Mucosa of descending colon (tissue), 3 donors: ENCODE results near the gene MIPOL1. TPM values are rescaled to one million over a fixed set of nuclear protein-coding genes. Genes with fewer than 3 reads are reported as not detected.

Experiments
- ATAC-seq: fragments of 200-7000 bp; cut with Tn5 transposase; one replicate; pipeline ENCODE4 v1.9.1; 2020; ENCODE audit warnings: mild to moderate bottlenecking, moderate library complexity
- DNase-seq, 3 donors: peaks; one replicate each; pipeline ENCODE4 v3.0.0-alpha.2; 2020
- H3K36me3 ChIP-seq: fragments of 200-600 bp; one replicate; pipeline ENCODE4 v1.8.0; 2021; ENCODE audit warnings: low read depth, mild to moderate bottlenecking
- H3K4me1 ChIP-seq: fragments of 200-600 bp; one replicate; pipeline ENCODE4 v1.8.0; 2021; ENCODE audit warnings: low read depth, mild to moderate bottlenecking
- H3K4me3 ChIP-seq: fragments of 200-600 bp; one replicate; pipeline ENCODE4 v1.8.0; 2021; ENCODE audit warnings: mild to moderate bottlenecking
- H3K9me3 ChIP-seq: fragments of 200-600 bp; one replicate; pipeline ENCODE4 v1.8.0; 2021; ENCODE audit warnings: mild to moderate bottlenecking
- intact Hi-C, 2 donors: fragments of 100-400 bp; cut with DNase I in 1 of 2; cut with micrococcal nuclease in 1 of 2; formaldehyde crosslinking; loops; one replicate each; pipeline versions ENCODE4 v1.11.0 to v1.11.1; 2022; cut with DNase I, micrococcal nuclease
- total RNA-seq, 3 donors: library from RNA; stranded (reverse); fragmentation: NEBNext Ultra II Directional in 2 of 3; extraction: Animal tissue kit (Norgen Biotek cat#: 25700) in 2 of 3; gene quantifications; one replicate each; pipeline versions ENCODE4 v1.2.1 to v1.2.4, GENCODE V29; 2021 to 2023
- TF ChIP-seq, protein P1 (sequence below): fragments of 200-600 bp; IDR thresholded peaks from one replicate; pipeline ENCODE4 v1.8.0; 2022; ENCODE audit warnings: antibody characterized with exemption, mild to moderate bottlenecking
- donor health status: DM: no; HTN: no; CAD: no; lungs with moderate emphysema.
- donor health status: DM: no; HTN: no; CAD: no.
- donor health status: DM: no; HTN: yes; CAD: no.

Gene MIPOL1
- total RNA-seq, 3 donors from 2014 or later, result 5.5 to 12.0 (median 11.7) TPM

DNA sequence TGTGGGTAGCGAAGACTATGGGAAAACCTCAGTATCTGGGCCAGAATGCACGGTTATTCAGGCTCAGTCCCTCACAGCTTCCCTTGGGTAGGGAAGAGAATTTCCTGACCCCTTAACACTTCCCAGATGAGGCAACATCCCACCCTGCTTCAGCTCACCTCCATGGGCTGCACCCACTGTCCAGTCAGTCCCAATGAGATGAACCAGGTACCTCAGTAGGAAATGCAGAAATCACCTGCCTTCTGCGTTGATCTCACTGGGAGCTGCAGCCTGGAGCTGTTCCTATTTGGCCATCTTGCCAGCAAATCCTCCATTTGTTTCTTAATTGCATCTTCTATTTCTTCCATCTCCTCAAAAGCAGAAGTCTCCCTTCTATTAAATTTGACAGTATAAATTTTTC lies 292.9 kb downstream of the MIPOL1 start:
- H3K36me3 ChIP-seq, result no peaks in the 10 kb centered on the region

DNA sequence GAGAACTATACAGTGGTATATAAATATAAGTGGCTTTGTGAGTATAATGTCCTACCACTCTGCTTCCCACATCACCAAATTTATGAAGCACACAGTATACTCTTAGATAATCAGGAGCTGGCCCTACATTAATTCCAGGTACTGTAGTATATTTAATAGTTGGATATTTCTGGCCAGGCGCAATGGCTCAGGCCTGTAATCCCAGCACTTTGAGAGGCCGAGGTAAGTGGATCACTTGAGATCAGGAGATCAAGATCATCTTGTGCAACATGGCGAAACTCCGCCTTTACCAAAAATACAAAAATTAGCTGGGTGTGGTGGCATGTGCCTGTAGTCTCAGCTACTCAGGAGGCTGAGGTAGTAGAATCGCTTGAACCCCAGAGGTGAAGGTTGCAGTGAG lies 293.3 kb downstream of the MIPOL1 start:
- Histone ChIP-seq H3K36me3 (no peaks in the 10 kb centered on the region), H3K4me1 (no peaks in the 10 kb centered on the region), H3K9me3 (peaks cover 2% of the 10 kb centered on the region), H3K4me3 (no peak overlapping the region)
- no peak for DNase-seq
- TF ChIP-seq, protein P1, sequence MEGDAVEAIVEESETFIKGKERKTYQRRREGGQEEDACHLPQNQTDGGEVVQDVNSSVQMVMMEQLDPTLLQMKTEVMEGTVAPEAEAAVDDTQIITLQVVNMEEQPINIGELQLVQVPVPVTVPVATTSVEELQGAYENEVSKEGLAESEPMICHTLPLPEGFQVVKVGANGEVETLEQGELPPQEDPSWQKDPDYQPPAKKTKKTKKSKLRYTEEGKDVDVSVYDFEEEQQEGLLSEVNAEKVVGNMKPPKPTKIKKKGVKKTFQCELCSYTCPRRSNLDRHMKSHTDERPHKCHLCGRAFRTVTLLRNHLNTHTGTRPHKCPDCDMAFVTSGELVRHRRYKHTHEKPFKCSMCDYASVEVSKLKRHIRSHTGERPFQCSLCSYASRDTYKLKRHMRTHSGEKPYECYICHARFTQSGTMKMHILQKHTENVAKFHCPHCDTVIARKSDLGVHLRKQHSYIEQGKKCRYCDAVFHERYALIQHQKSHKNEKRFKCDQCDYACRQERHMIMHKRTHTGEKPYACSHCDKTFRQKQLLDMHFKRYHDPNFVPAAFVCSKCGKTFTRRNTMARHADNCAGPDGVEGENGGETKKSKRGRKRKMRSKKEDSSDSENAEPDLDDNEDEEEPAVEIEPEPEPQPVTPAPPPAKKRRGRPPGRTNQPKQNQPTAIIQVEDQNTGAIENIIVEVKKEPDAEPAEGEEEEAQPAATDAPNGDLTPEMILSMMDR, result no peak
- no peak for ATAC-seq
- intact Hi-C loops, result no loop called here

More for the DNA sequence above, 292.9 kb downstream of the MIPOL1 start:
- H3K4me3 ChIP-seq, result no peak overlapping the region
- ATAC-seq (no peak), DNase-seq (no peak)
- TF ChIP-seq, protein P1, result no peak
- intact Hi-C loops, result no loop called here
- peaks cover 2% of the 10 kb centered on the region for H3K9me3 ChIP-seq
- no peaks in the 10 kb centered on the region for H3K4me1 ChIP-seq

DNA sequence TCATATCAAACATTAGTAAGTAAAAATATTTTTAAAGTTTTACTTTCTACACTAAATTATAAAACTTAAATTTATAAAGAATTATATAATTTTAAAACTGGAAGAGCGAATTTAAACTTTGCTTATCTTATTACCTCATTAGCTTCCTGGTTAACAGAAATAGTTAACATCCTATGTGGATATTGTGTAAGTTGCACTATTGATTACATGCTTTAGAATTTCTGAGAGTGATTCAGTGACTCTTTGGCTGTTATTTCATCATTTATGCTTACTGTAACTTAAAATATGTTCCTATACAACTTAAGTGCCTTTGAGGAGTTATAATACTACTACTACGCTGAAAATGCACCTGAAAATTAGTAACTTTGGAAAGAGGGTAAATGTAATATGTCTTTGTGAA lies 295.9 kb downstream of the MIPOL1 start:
- Histone ChIP-seq H3K9me3 (no peaks in the 10 kb centered on the region), H3K36me3 (no peaks in the 10 kb centered on the region), H3K4me3 (no peak overlapping the region), H3K4me1 (no peaks in the 10 kb centered on the region)
- TF ChIP-seq, protein P1, result no peak
- no peak for ATAC-seq
- intact Hi-C loops, result no loop called here
- no peak for DNase-seq

DNA sequence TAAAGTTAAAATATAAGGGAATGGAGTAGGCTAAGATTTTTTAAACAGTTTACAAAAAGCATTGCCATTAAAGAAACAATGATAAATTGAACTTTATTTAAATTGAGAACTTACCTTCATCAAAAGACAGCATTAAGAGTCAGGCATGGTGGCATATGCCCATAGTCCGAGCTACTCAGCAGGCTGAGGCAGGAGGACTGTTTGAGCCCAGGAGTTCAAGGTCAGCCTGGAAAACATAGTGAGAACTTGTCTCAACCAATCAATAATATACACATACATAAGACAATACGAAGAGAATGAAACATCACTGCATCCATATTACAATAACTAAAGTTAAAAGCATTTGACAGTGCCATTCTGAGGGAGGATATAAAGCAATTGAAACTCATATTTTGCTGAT lies 299.7 kb downstream of the MIPOL1 start:
- no peaks in the 10 kb centered on the region for H3K9me3 ChIP-seq
- H3K36me3 ChIP-seq, result no peaks in the 10 kb centered on the region
- no peak overlapping the region for H3K4me3 ChIP-seq
- TF ChIP-seq, protein P1, result no peak
- no peak for ATAC-seq
- intact Hi-C loops, result no loop called here
- DNase-seq, result no peak
- H3K4me1 ChIP-seq, result no peaks in the 10 kb centered on the region

DNA sequence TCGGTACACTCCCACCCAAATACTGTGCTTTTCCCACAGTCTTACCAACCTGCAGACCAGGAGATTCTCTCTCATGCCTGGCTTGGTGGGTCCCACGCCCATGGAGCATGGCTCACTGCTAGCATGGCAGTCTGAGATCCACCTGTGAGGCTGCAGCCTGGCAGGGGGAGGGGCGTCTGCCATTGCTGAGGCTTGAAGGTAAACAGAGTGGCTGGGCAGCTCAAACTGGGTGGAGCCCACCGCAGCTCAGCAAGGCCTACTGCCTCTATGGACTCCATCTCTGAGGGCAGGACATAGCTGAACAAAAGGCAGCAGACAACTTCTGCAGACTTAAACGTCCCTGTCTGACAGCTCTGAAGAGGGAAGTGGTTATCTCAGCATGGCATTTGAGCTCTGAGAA lies 304.1 kb downstream of the MIPOL1 start:
- H3K9me3 ChIP-seq, result no peaks in the 10 kb centered on the region
- H3K36me3 ChIP-seq, result no peaks in the 10 kb centered on the region
- H3K4me3 ChIP-seq, result no peak overlapping the region
- TF ChIP-seq, protein P1, result no peak
- no peaks in the 10 kb centered on the region for H3K4me1 ChIP-seq
- ATAC-seq, result no peak
- no peak for DNase-seq
- intact Hi-C loops, result no loop called here

DNA sequence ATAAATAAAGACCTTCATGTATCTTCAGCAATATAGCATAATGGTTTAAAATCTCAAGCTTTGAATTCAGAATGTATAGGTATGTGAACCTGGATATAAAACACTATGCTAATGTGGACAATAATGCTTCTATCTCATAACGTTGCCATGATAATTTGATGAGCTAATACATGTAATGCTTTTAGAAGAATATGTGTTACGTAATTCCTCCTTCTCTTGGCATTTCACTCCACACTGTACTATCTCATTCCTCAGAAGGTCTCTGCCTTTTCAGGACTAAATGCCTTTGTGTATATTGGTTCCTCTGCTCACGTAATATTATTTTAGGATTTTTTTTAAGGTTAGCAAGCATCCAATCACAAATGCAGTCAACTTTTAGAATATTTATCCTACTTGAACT lies 310.8 kb downstream of the MIPOL1 start:
- DNase-seq (no peak), ATAC-seq (no peak)
- H3K36me3 ChIP-seq, result no peaks in the 10 kb centered on the region
- no peaks in the 10 kb centered on the region for H3K9me3 ChIP-seq
- H3K4me1 ChIP-seq, result no peaks in the 10 kb centered on the region
- TF ChIP-seq, protein P1, result no peak
- H3K4me3 ChIP-seq, result no peak overlapping the region
- intact Hi-C loops, result no loop called here
